HG03469 (cell line): ENCODE measurements around the gene C18orf54.
A peak's percentile ranks its signal among the peaks of the same experiment; 100 is the strongest.
"Not testable (repeated sequence)": the region's sequence is repeated elsewhere in the genome, so short reads cannot be mapped to it uniquely, and the experiment has no call there.

ENCODE experiments used
- ATAC-seq: cut with Tn5 transposase; IDR thresholded peaks from one replicate; pipeline ENCODE4 v1.9.1; 2021; ENCODE audit warnings: mild to moderate bottlenecking, moderate library complexity, moderate number of reproducible peaks; ENCODE audit not compliant: unreplicated experiment

C18orf54 gene

GRCh38 chr18:54386800-54387495 is 29.2 kb downstream of the C18orf54 start:
- ATAC-seq = not testable (repeated sequence)

- ATAC-seq = no peak
These were observed 29.9 kb downstream of the C18orf54 start for GRCh38 chr18:54387631-54388030.

- ATAC-seq = peak; percentile 90
These were observed 30.8 kb downstream of the C18orf54 start for GRCh38 chr18:54388203-54389142.

- no peak for ATAC-seq
These were observed 31.4 kb downstream of the C18orf54 start for GRCh38 chr18:54389143-54389505.

- no peak for ATAC-seq
These were observed 33.1 kb downstream of the C18orf54 start for GRCh38 chr18:54390838-54391237.

GRCh38 chr18:54392543-54393023 is 34.9 kb downstream of the C18orf54 start:
- peak; percentile 55 for ATAC-seq

- ATAC-seq = no peak
These were observed 36.1 kb downstream of the C18orf54 start for GRCh38 chr18:54393648-54394294.

GRCh38 chr18:54396760-54397159 is 39.1 kb downstream of the C18orf54 start:
- ATAC-seq = no peak

- no peak for ATAC-seq
These were observed 47.6 kb downstream of the C18orf54 start for GRCh38 chr18:54405290-54405689.

- ATAC-seq = no peak
These were observed 54.1 kb downstream of the C18orf54 start for GRCh38 chr18:54411781-54412180.

GRCh38 chr18:54415086-54415485 is 57.4 kb downstream of the C18orf54 start:
- no peak for ATAC-seq

GRCh38 chr18:54416436-54416835 is 58.7 kb downstream of the C18orf54 start:
- no peak for ATAC-seq

- ATAC-seq = no peak
These were observed 66.1 kb downstream of the C18orf54 start for GRCh38 chr18:54423831-54424230.

GRCh38 chr18:54426085-54426665 is 68.5 kb downstream of the C18orf54 start:
- no peak for ATAC-seq
